ENCODE data around the gene POLG2. TPM values are rescaled to one million over a fixed set of nuclear protein-coding genes. Genes with fewer than 3 reads are reported as not detected.

POLG2 gene
- total RNA-seq, 1 donor from 2014 or later, result 18.3 TPM

DNA sequence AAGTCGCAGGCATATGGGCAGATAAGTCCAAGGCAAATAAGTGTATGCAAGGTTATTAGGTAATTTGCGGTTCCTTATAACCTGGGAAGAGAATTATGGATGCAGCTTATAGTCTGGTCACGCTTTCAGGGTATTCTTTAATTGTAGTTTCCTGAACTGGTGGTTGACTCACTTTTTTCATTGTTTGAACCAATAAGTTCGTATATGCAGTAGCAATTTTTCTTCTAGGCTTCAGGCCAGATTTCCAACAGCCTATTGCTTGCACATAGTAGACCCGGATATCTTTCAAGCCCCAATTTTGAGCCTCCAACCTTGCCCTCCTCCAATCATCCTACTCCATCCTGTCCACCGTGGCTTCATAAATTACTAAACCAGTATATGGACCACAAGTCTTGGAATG is 22.7 kb upstream of the POLG2 start:
- TF ChIP-seq, protein P1, sequence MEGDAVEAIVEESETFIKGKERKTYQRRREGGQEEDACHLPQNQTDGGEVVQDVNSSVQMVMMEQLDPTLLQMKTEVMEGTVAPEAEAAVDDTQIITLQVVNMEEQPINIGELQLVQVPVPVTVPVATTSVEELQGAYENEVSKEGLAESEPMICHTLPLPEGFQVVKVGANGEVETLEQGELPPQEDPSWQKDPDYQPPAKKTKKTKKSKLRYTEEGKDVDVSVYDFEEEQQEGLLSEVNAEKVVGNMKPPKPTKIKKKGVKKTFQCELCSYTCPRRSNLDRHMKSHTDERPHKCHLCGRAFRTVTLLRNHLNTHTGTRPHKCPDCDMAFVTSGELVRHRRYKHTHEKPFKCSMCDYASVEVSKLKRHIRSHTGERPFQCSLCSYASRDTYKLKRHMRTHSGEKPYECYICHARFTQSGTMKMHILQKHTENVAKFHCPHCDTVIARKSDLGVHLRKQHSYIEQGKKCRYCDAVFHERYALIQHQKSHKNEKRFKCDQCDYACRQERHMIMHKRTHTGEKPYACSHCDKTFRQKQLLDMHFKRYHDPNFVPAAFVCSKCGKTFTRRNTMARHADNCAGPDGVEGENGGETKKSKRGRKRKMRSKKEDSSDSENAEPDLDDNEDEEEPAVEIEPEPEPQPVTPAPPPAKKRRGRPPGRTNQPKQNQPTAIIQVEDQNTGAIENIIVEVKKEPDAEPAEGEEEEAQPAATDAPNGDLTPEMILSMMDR (IDR thresholded peaks at IDR 0.05), result no peak
- Mint-ChIP-seq H3K4me3 (ENCODE audit: unreplicated experiment) (no peak overlapping the region), H3K27ac (ENCODE audit: unreplicated experiment) (no peak overlapping the region), H3K4me1 (ENCODE audit: unreplicated experiment) (no peaks in the 10 kb centered on the region), H3K36me3 (ENCODE audit: unreplicated experiment) (peaks cover 46% of the 10 kb centered on the region), H3K27me3 (ENCODE audit: unreplicated experiment) (no peaks in the 10 kb centered on the region), H3K9me3 (ENCODE audit: unreplicated experiment) (no peaks in the 10 kb centered on the region)
- DNase-seq (ENCODE audit: extremely low spot score, unreplicated experiment), result no peak

GRCh38 chr17:64515829-64516228 is 19.0 kb upstream of the POLG2 start:
- H3K4me3 Mint-ChIP-seq (ENCODE audit: unreplicated experiment), result no peak overlapping the region
- no peak overlapping the region for H3K27ac Mint-ChIP-seq (ENCODE audit: unreplicated experiment)
- peaks cover 57% of the 10 kb centered on the region for H3K36me3 Mint-ChIP-seq (ENCODE audit: unreplicated experiment)
- no peaks in the 10 kb centered on the region for H3K4me1 Mint-ChIP-seq (ENCODE audit: unreplicated experiment)
- H3K27me3 Mint-ChIP-seq (ENCODE audit: unreplicated experiment), result no peaks in the 10 kb centered on the region
- H3K9me3 Mint-ChIP-seq (ENCODE audit: unreplicated experiment), result no peaks in the 10 kb centered on the region
- TF ChIP-seq, protein P1 (IDR thresholded peaks at IDR 0.05), result no peak
- DNase-seq (ENCODE audit: extremely low spot score, unreplicated experiment), result no peak

DNA sequence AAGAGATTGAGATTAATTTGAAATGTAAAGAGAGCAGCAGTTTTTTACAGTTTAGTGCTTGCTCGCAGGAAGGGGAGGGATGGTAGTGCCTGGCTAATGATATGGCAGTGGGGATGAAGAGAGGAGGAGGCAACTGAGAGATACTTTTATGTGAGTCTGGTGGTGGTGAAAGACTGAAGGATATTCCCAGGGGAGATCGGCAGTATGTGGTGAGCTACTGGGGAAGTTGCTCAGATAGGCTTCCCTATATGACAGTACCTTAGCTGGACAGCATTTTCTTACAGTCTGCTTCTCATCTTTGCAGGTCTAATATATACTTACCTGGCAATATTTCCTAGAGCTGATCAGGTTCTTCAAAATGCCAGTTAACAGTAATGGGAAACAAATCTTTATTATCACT is 18.6 kb upstream of the POLG2 start:
- H3K27ac Mint-ChIP-seq (ENCODE audit: unreplicated experiment), result no peak overlapping the region

DNA sequence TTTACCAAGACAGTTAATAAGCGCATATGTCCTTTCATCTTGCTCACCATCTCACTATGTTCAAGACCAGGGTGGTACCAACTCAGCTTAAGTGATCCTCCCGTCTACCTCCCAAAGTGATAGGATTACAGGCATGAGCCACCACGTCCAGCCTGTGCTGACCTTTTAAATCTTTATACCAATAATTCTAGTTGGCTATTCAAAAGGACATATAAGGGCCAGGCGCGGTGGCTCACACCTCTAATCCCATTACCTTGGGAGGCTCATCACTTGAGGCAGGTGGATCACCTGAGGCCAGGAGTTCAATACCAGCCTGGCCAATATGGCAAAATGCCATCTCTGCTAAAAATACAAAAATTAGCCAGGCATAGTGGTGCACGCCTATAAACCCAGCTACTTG is 12.3 kb upstream of the POLG2 start:
- Mint-ChIP-seq H3K4me1 (ENCODE audit: unreplicated experiment) (peaks cover 15% of the 10 kb centered on the region), H3K9me3 (ENCODE audit: unreplicated experiment) (no peaks in the 10 kb centered on the region), H3K27ac (ENCODE audit: unreplicated experiment) (no peak overlapping the region), H3K4me3 (ENCODE audit: unreplicated experiment) (no peak overlapping the region), H3K27me3 (ENCODE audit: unreplicated experiment) (no peaks in the 10 kb centered on the region), H3K36me3 (ENCODE audit: unreplicated experiment) (peaks cover 44% of the 10 kb centered on the region)
- no peak for DNase-seq (ENCODE audit: extremely low spot score, unreplicated experiment)
- TF ChIP-seq, protein P1 (IDR thresholded peaks at IDR 0.05), result no peak

More for the DNA sequence above, 18.6 kb upstream of the POLG2 start:
- Mint-ChIP-seq H3K27me3 (ENCODE audit: unreplicated experiment) (no peaks in the 10 kb centered on the region), H3K36me3 (ENCODE audit: unreplicated experiment) (peaks cover 61% of the 10 kb centered on the region), H3K4me1 (ENCODE audit: unreplicated experiment) (no peaks in the 10 kb centered on the region), H3K9me3 (ENCODE audit: unreplicated experiment) (no peaks in the 10 kb centered on the region), H3K4me3 (ENCODE audit: unreplicated experiment) (no peak overlapping the region)
- TF ChIP-seq, protein P1 (IDR thresholded peaks at IDR 0.05), result no peak
- DNase-seq (ENCODE audit: extremely low spot score, unreplicated experiment), result no peak

- Mint-ChIP-seq H3K9me3 (ENCODE audit: unreplicated experiment) (no peaks in the 10 kb centered on the region), H3K27me3 (ENCODE audit: unreplicated experiment) (no peaks in the 10 kb centered on the region), H3K4me3 (ENCODE audit: unreplicated experiment) (peak overlapping the region; percentile 100), H3K27ac (ENCODE audit: unreplicated experiment) (no peak overlapping the region), H3K36me3 (ENCODE audit: unreplicated experiment) (peaks cover 45% of the 10 kb centered on the region), H3K4me1 (ENCODE audit: unreplicated experiment) (peaks cover 20% of the 10 kb centered on the region)
- TF ChIP-seq, protein P1 (IDR thresholded peaks at IDR 0.05), result no peak
- no peak for DNase-seq (ENCODE audit: extremely low spot score, unreplicated experiment)
These were observed 11.8 kb upstream of the POLG2 start for GRCh38 chr17:64508683-64509082.
